Keratinocyte (primary cell): Measurements from ENCODE around the gene SYNCRIP. TPM values are rescaled to one million over a fixed set of nuclear protein-coding genes. Genes with fewer than 3 reads are reported as not detected.

Experiments
- DNase-seq: peaks from one replicate; pipeline ENCODE4 v3.0.0-alpha.2; 2011; ENCODE audit warnings: low read depth, missing footprints, low spot score
- FAIRE-seq: peaks from 2 replicates; lab custom pipeline; 2011; peaks lifted over from hg19 to GRCh38; lab: Jason Lieb, UNC
- H2AFZ ChIP-seq: 2 replicates; pipeline ENCODE4 v1.6.0; 2012; ENCODE audit warnings: low read length, control low read depth, inconsistent platforms; ENCODE audit not compliant: control insufficient read depth
- H3K27ac ChIP-seq: 2 replicates; pipeline ENCODE4 v1.5.1; 2011; ENCODE audit warnings: low read length; ENCODE audit not compliant: control insufficient read depth, insufficient read depth
- H3K27me3 ChIP-seq: 3 replicates; pipeline ENCODE4 v1.6.0; 2011; ENCODE audit warnings: low read length; ENCODE audit not compliant: control insufficient read depth, insufficient read depth; ENCODE audit errors: extremely low read depth
- H3K36me3 ChIP-seq, 2 experiments: 2 replicates in 1 of 2; 3 replicates in 1 of 2; pipeline ENCODE4 v1.5.1; 2011; ENCODE audit warnings: low read length in 2 of 2, mild to moderate bottlenecking in 1 of 2; ENCODE audit not compliant: control insufficient read depth in 2 of 2, insufficient read depth in 2 of 2; ENCODE audit errors: extremely low read depth in 1 of 2
- H3K4me1 ChIP-seq: 3 replicates; pipeline ENCODE4 v1.5.1; 2011; ENCODE audit warnings: low read length; ENCODE audit not compliant: control insufficient read depth, insufficient read depth; ENCODE audit errors: extremely low read depth
- H3K4me2 ChIP-seq: 3 replicates; pipeline ENCODE4 v1.6.0; 2011; ENCODE audit warnings: low read depth, low read length; ENCODE audit not compliant: control insufficient read depth, insufficient read depth; ENCODE audit errors: extremely low read depth
- H3K4me3 ChIP-seq, 3 experiments: fragments of 200-600 bp in 1 of 3; sonication (generic) in 1 of 3; 2 replicates in 2 of 3; 3 replicates in 1 of 3; pipeline ENCODE4 v1.5.1; 2011 to 2016; ENCODE audit warnings: low read length in 3 of 3, mild to moderate bottlenecking in 3 of 3, control low read depth in 2 of 3, inconsistent platforms in 1 of 3, low read depth in 1 of 3, mixed read lengths in 1 of 3, mixed run types in 1 of 3, moderate library complexity in 1 of 3; ENCODE audit not compliant: control insufficient read depth in 2 of 3, insufficient read depth in 2 of 3; ENCODE audit errors: extremely low read depth in 1 of 3
- H3K79me2 ChIP-seq: 2 replicates; pipeline ENCODE4 v1.6.0; 2012; ENCODE audit warnings: low read length; ENCODE audit not compliant: control insufficient read depth, insufficient read depth
- H3K9ac ChIP-seq: 3 replicates; pipeline ENCODE4 v1.6.0; 2011; ENCODE audit warnings: low read length; ENCODE audit not compliant: control insufficient read depth, insufficient read depth; ENCODE audit errors: extremely low read depth
- H3K9me1 ChIP-seq: 3 replicates; pipeline ENCODE4 v1.6.0; 2011; ENCODE audit warnings: low read length; ENCODE audit not compliant: control insufficient read depth, insufficient read depth; ENCODE audit errors: extremely low read depth
- H3K9me3 ChIP-seq: 2 replicates; pipeline ENCODE4 v1.5.1; 2012; ENCODE audit warnings: low read depth, low read length; ENCODE audit not compliant: control insufficient read depth
- H4K20me1 ChIP-seq: 3 replicates; pipeline ENCODE4 v1.6.0; 2011; ENCODE audit warnings: low read length; ENCODE audit not compliant: control insufficient read depth, insufficient read depth; ENCODE audit errors: extremely low read depth
- CTCF ChIP-seq, 3 experiments: IDR thresholded peaks in 1 of 3; conservative IDR thresholded peaks in 1 of 3; optimal IDR thresholded peaks in 1 of 3; 2 replicates in 2 of 3; 3 replicates in 1 of 3; pipeline versions ENCODE3 to v1.5.1; 2011; ENCODE audit warnings: low read length in 3 of 3, mild to moderate bottlenecking in 3 of 3, moderate library complexity in 2 of 3, control low read depth in 1 of 3, inconsistent platforms in 1 of 3; ENCODE audit not compliant: insufficient read depth in 2 of 3; ENCODE audit errors: extremely low read depth in 1 of 3
- EZH2 ChIP-seq: IDR thresholded peaks from one replicate; pipeline ENCODE4 v1.6.1; 2012; ENCODE audit warnings: inconsistent platforms, mild to moderate bottlenecking, low read length, moderate library complexity
- dilution Hi-C: fragments of 300-500 bp; cut with MboI; formaldehyde crosslinking; loops from one replicate; pipeline ENCODE4 v1.7.0; 2020; ENCODE audit warnings: low sequenced_read_pairs; ENCODE audit not compliant: extremely low pct_ligation_motif_present
- polyA plus RNA-seq, 5 experiments: library from polyadenylated mRNA; depleted of rRNA in 3 of 5; stranded (reverse) in 3 of 5; stranded (forward) in 1 of 5; unstranded in 1 of 5; fragments of >200 nt; gene quantifications; 1 replicate in 1 of 5; 2 replicates in 3 of 5; 3 replicates in 1 of 5; pipeline versions ENCODE4 v1.2.1 to v1.2.3, GENCODE V29; 2011 to 2012; ENCODE audit warnings: missing spikeins in 2 of 5, low read depth in 1 of 5, low replicate concordance in 1 of 5

SYNCRIP gene
- polyA plus RNA-seq, 1 donor (not counting 4 experiments of a cell fraction or from before 2014, with no cell fraction given), result 56.8 TPM

- peak; percentile 51 for FAIRE-seq
- H3K9ac ChIP-seq, result no peak overlapping the region
- no peaks in the 10 kb centered on the region for H3K79me2 ChIP-seq
- no peak overlapping the region for H3K4me2 ChIP-seq
- H3K36me3 ChIP-seq, result no peaks in the 10 kb centered on the region
- no peaks in the 10 kb centered on the region for H3K4me1 ChIP-seq
- H4K20me1 ChIP-seq, result no peaks in the 10 kb centered on the region
- H3K9me1 ChIP-seq, result no peaks in the 10 kb centered on the region
- DNase-seq, result no peak
- H3K9me3 ChIP-seq, result no peaks in the 10 kb centered on the region
- no peak overlapping the region for H2AFZ ChIP-seq
- no peak overlapping the region for H3K27ac ChIP-seq
- TF ChIP-seq EZH2, result no peak
- TF ChIP-seq CTCF (optimal IDR thresholded peaks at IDR 0.05 in 1 of 3, IDR thresholded peaks at IDR 0.05 in 1 of 3, conservative IDR thresholded peaks at IDR 0.05 in 1 of 3; ENCODE audit: extremely low read depth in 1 of 3, insufficient read depth in 2 of 3, low read length in 3 of 3), result no peak
- H3K27me3 ChIP-seq, result no peaks in the 10 kb centered on the region
- dilution Hi-C loops, result no loop called here
- H3K4me3 ChIP-seq, result no peak overlapping the region
Measured at GRCh38 chr6:85600713-85601313, 41.9 kb downstream of the SYNCRIP start.

DNA sequence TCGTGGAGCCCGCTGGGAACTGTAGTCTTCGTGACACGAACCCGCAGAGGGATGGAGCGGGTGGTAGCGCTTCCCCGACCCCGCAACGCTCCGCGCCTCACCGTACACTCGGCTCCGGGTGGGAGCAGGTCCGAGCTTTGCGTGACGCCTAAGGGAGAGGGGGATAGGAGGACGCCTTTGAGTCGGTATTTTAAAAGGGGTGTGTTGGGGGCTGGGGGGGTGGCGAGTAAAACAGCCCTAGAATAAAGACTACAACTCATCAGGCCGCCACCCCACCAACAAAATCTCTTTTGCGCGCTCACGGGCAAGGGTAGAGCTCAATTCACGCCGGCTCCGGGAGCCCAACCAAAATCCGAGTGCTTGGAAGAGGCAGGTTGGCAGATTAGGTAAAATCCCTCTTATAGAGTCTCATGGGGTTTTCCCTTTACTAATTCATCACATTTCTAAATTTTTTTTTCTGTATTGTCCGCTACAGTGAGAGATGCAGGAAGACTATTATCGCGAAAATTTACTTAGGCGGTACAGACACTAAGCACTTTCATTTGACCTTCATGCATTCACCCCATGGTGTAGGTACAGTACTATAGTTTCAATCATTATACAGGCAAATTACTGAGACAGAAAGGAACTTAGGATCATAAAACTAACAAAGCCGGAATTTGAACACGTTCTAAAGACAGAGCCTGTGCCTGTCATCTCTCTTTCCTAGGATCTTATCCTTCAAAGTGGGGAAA lies 48.3 kb downstream of the SYNCRIP start:
- DNase-seq, result no peak
- Histone ChIP-seq H3K36me3 (no peaks in the 10 kb centered on the region), H2AFZ (peak overlapping the region; percentile 47), H4K20me1 (no peaks in the 10 kb centered on the region), H3K27ac (peak overlapping the region; percentile 82), H3K9me1 (no peaks in the 10 kb centered on the region), H3K4me3 (peak overlapping the region; percentile 57 to 98 (median 90)), H3K4me2 (peak overlapping the region; percentile 76), H3K79me2 (peaks cover 37% of the 10 kb centered on the region), H3K27me3 (no peaks in the 10 kb centered on the region), H3K9me3 (no peaks in the 10 kb centered on the region), H3K4me1 (peaks cover 9% of the 10 kb centered on the region), H3K9ac (peak overlapping the region; percentile 89)
- dilution Hi-C loops, result no loop called here
- FAIRE-seq, result no peak
- TF ChIP-seq CTCF (optimal IDR thresholded peaks at IDR 0.05 in 1 of 3, IDR thresholded peaks at IDR 0.05 in 1 of 3, conservative IDR thresholded peaks at IDR 0.05 in 1 of 3; ENCODE audit: extremely low read depth in 1 of 3, insufficient read depth in 2 of 3, low read length in 3 of 3) (no peak), EZH2 (no peak)
